Dedifferentiated amniotic fluid mesenchymal stem cell (primary cell): ENCODE results near the gene PLEKHG1.

Source experiments
- DNase-seq: peaks from one replicate; pipeline ENCODE4 v3.0.0-alpha.2; 2016; ENCODE audit errors: extremely low spot score

PLEKHG1 gene

GRCh38 chr6:150589852-150590251 is 9.8 kb upstream of the PLEKHG1 start:
- no peak for DNase-seq

- DNase-seq, result no peak
These were observed 9.2 kb upstream of the PLEKHG1 start for GRCh38 chr6:150590446-150590845.

DNA sequence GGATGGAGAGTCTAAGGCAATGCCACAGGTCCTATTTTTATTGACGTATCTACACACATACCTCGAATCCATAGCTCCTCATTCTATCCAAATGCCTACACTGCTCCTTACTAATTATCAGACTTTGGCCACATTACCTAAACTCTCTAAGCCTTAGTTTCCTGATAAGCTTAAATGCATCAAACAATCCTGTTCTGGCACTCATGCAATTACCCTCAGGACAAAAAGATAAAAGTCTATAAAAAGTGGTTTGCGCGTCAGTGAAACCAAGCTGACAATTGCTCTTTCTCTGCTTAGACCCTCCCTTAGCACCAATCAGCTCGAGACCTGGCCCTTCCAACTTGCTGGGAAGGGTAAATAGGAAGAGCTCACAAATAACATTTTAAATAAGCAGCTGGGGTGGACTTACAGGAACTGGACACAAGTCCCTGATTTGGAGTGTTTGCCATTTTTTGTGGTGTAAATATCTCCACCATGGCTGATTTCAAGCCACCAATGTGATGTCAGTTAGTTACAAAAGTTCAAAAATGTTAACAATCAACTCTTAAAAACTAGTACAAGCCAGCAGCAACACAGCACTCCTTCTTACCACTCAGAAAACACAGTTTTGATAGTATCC is 7.2 kb upstream of the PLEKHG1 start:
- no peak for DNase-seq

- no peak for DNase-seq
These were observed 6.6 kb upstream of the PLEKHG1 start for GRCh38 chr6:150593119-150593518.

DNA sequence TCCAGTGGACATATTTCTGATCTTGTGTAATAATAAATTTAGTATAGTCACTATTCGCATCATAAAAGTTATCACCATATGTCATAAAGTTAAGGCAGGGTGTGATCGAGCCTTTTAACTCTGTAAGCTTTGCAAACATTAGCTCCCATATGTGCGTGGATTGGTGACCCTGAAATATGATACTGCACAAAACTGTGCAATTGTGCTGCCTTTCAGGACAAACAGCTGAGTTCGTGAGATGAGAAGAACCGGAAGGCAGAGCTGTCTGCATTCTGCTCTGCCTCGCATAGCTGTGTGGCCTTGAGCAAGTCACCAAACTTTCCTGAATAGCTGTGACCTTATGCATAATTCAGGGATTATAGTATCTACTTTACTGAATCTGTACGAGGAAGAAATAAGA is 3.2 kb upstream of the PLEKHG1 start:
- no peak for DNase-seq

GRCh38 chr6:150598401-150598800 is 1.3 kb upstream of the PLEKHG1 start:
- no peak for DNase-seq

GRCh38 chr6:150598858-150599198 is 857 bp upstream of the PLEKHG1 start:
- no peak for DNase-seq

GRCh38 chr6:150600010-150600300 is 270 bp downstream of the PLEKHG1 start:
- DNase-seq, result no peak

GRCh38 chr6:150600301-150601017 is 774 bp downstream of the PLEKHG1 start:
- DNase-seq, result peak; percentile 48

- no peak for DNase-seq
These were observed 1.8 kb downstream of the PLEKHG1 start for GRCh38 chr6:150601439-150601838.

GRCh38 chr6:150603176-150603575 is 3.5 kb downstream of the PLEKHG1 start:
- DNase-seq, result no peak

- DNase-seq, result no peak
These were observed 4.8 kb downstream of the PLEKHG1 start for GRCh38 chr6:150604467-150604866.

DNA sequence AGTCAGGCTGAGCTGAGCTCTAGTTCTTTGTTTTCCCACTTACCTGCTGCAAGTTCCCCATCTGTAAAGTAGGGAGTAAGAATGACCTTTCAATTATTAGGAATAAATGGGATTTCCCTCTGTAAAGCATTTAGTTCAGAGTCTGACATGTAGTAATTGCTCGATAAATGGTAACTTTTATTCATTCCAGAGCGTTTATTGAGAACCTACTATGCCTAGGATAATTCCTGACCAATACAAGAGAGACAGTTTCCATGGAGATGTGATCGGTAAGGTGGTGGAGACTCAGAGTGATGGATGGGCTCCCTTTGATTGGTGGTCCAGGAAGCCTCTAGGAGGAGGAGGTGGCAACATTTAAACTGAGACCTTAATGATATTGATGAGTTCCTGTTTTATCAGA is 5.6 kb downstream of the PLEKHG1 start:
- DNase-seq, result no peak

DNA sequence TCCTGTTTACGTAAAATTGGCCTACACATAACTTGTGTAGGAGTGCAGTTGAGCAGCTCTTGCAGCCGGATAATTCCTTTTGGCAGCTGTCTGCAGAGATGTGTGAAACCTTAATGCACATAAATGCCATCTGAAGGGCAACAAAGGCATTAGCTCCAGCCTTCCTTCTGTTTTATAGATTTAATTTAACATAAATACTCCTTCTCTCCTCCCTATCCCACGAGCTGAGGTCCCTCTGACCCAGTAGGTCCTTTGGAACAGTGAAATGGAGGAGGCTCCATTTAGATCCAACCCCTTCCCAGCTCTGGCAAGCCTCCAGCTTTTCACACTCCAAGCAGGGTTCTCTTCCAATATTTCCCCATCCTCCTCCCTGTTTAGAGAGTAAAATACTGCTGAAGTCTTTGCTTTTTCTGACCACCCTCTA is 6.5 kb downstream of the PLEKHG1 start:
- DNase-seq, result no peak

DNA sequence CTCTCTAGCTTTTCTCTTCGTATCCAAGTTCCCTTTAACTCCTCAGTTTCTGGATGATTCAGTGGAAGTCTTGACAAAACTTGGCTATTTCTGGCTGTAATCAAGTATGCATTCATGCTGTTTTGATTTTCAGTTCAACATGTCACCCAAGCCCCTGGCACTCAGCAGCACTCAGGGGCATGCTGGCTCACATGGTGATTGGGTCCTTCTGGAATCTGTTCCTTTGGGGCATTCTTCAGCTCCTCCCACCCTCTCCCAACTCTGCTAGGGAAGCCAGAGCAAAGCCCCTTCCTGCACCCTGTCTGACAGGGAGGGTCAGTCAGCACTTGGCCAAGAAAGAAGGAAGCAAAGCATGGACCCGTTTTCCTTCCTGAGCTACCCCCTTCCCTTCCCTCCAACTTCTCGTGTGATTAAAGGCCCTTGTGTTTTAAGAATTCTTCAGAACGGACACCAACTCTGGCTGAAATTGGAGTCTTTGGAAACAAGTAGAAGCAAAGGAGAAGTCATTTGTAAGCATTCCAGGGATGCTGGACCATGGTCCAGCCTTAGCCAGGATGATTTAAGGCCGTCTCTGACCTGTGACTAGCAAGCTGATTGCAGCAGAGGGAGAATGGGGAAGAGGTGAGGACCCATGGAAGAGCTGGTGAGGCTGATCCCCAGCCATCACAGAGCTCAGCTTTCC is 7.1 kb downstream of the PLEKHG1 start:
- no peak for DNase-seq

DNA sequence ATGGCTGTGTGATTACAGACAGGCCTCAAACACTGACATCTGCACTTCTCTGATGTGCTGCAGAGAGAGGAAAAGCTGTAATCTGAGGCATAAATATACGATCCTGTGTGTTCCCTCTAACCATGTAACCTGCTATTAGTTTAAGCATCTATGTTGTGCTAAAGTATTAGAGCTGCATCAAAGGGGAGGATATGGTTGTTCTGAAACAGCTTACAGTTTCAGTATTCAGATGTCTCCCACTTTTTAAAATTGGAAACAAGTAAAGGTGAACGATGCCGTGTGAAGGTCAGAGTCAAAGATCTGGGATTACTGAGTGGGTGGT is 7.6 kb downstream of the PLEKHG1 start:
- DNase-seq, result no peak

- DNase-seq, result no peak
These were observed 10.9 kb downstream of the PLEKHG1 start for GRCh38 chr6:150610584-150610983.

DNA sequence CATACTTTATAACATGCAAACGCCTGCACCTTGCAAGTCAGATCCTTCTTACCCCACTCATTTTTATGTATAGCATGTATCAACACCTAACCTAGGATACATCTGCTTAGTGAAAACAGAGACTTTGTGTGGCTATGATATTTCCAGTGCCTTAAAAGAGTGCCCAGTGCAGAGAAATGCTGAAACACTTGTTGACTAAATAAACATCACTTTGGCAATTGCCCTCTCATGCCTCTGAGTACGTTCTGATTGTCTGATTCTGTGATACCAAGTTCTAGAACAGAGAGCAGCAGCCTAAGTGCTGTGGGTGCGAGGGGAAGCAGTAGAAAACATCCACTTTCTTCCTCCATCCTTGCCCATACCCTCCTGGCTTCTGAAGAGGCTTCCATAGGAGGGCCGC is 13.6 kb downstream of the PLEKHG1 start:
- DNase-seq, result no peak

DNA sequence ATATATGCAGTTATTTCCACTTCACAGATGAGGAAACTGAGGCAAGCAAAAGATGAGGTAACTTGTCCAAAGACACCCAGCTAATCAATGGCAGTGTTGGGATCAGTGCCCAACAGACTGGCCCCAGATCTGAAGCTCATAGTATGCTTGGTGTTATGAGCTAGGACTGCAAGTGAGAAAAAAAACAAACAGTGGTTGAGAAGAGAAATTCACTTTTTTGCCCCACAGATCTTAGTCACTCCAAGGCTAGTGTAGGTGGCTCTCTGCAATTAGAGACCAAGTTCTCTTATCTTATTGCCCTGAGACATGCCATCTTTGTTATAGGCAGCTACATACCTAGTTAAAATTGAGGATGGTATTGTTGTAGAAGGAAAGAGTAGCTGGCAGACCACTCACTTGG is 16.3 kb downstream of the PLEKHG1 start:
- no peak for DNase-seq

GRCh38 chr6:150616586-150616985 is 16.9 kb downstream of the PLEKHG1 start:
- DNase-seq, result no peak

- no peak for DNase-seq
These were observed 17.4 kb downstream of the PLEKHG1 start for GRCh38 chr6:150617062-150617461.

DNA sequence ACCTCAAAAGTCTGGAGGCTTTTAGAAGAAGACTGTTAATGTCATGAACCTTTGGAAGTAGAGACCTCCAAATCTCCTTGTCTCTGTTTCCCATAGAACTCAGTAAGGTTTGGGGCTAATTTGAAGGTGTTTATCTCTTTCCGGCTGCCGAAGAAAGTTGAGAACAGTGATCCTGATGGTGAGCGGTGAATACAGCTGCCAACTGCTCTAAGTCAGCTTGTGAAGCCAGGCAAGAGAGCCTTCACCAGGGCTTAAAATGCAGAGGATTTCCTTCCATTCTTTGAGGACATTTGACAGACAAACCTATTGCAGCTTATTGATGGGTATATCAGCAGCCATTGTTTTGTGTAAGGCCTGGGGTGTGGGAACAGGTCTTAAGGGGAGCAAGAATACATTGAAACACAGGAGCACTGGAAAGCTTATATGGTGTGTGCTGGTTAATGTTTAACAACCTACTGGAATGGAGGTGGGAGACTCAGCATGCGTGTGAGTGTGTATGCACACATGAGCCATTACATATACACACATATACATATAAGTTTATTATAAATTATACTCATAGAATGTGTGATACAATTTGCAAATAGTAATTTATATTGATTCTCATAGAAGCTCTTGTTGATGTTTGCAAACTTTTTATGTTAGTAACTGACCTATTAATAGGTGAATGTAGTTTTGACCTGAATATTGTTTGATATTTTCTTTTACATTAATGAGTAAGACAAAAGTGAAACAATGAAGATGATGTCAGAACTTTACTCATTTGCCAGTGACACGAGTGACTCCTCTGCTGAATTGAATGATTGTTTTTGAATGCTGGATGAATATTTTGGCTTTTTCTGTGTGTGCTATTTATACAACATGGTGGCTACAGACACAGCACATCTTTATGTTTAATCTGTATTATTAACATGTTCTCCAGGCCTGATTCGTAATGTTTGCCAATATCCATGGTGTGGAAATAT is 18.1 kb downstream of the PLEKHG1 start:
- DNase-seq, result no peak
